ENCODE data around the gene SRP68.

GRCh38 chr17:76038050-76038449 lies 34.3 kb downstream of the SRP68 start:
- no peak for TF ChIP-seq CTCF (IDR thresholded peaks at IDR 0.05; ENCODE audit: low read length)
- TF ChIP-seq EZH2 (IDR thresholded peaks at IDR 0.05; ENCODE audit: borderline replicate concordance, low read length): no peak
